ENCODE data around the gene DST.
A peak's percentile ranks its signal among the peaks of the same experiment; 100 is the strongest.

DST gene

DNA sequence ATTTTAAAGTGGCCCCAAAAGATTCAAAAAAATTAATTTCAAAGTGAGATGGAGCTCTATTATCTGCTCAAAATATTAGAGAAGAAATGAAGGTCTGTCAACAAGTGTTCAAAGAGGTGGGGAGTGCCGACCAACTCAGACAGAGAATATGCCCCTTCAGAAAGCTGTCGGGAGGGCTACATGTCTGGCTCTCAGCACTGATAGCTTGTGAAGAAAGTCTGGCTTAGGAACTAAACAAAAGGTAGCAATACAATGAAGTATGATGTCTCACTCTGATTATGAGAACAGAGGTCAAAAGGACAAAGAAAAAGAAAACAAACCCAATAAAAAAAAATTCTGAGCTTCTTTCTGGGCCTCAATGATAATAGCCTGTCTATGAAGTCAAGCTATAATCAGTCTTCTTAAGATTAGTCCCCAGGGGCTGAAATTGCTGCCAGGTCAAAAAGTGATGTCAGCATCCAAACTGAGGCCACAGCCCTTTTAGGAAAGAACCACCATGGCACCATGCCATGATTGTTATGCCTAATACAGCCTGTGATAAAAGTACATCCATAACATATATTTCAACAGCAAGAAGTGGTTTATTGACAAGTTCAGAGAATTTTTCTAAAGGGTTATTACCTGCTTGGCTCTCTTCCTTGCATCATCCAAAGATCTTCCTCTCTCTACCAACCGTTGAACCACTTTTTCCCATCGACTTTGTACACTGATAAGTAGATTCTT, 150.9 kb downstream of the DST start:
- no peak for DNase-seq (ENCODE audit: low spot score)
- CTCF ChIA-PET: interaction anchor here (0.5 to 1.5 kb wide), 3 partner anchors 10 to 122 kb away, joined by 3 to 7 read pairs (median 3); no protein-coding TSS in a partner anchor
- no peak overlapping the region for H3K27ac ChIP-seq
- TF ChIP-seq, protein P1, sequence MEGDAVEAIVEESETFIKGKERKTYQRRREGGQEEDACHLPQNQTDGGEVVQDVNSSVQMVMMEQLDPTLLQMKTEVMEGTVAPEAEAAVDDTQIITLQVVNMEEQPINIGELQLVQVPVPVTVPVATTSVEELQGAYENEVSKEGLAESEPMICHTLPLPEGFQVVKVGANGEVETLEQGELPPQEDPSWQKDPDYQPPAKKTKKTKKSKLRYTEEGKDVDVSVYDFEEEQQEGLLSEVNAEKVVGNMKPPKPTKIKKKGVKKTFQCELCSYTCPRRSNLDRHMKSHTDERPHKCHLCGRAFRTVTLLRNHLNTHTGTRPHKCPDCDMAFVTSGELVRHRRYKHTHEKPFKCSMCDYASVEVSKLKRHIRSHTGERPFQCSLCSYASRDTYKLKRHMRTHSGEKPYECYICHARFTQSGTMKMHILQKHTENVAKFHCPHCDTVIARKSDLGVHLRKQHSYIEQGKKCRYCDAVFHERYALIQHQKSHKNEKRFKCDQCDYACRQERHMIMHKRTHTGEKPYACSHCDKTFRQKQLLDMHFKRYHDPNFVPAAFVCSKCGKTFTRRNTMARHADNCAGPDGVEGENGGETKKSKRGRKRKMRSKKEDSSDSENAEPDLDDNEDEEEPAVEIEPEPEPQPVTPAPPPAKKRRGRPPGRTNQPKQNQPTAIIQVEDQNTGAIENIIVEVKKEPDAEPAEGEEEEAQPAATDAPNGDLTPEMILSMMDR (conservative IDR thresholded peaks at IDR 0.05; ENCODE audit: low read depth): no peak
- POLR2A ChIA-PET (ENCODE audit: low non-redundant PET): no interaction called here

DNA sequence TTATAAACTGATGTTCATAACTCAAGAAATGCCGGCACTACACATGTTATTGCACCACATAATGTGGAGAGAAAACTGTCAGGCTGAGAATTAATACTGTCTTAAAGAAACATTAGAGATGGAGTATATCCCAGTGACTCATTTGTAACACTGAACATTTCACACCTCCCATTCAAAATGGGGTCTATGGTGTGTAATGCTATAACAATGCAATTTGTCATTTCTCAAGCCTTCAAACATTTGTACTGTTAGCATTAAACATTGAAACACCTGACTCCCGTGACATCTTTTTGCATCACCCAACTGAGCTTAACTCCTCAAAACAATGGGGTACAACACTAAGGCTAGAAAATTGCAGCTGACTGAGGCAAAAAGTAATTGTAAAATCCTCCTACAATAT, 151.7 kb downstream of the DST start:
- DNase-seq (ENCODE audit: low spot score): peak; percentile 20
- CTCF ChIA-PET: interaction anchor here (0.5 to 1.3 kb wide), 2 partner anchors 11 to 102 kb away, joined by 3 to 4 read pairs; no protein-coding TSS in a partner anchor
- TF ChIP-seq, protein P1 (conservative IDR thresholded peaks at IDR 0.05; ENCODE audit: low read depth): no peak
- no peak overlapping the region for H3K27ac ChIP-seq
- POLR2A ChIA-PET (ENCODE audit: low non-redundant PET): no interaction called here

DNA sequence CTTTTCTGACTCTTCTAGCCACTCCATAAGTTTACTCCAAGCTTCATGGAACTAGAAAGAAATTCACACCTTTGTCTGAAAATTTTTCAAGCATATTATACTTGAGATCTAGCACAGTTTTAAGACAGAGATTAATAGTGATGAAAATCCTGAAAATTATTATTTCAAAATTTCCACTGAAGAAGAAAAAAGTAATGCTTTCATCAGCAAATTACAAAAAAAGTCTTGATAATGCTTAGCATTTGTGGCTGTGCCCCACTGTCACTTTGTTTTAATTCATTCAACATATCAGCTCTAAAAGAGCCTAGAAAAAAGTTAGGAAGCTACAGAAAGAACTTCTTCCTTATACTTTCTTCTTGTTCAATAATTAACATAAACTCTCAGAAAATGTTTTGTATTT, 153.1 kb downstream of the DST start:
- ChIA-PET CTCF (interaction anchor here (0.6 to 0.7 kb wide), 2 partner anchors 31 to 379 kb away, joined by 4 to 5 read pairs; no protein-coding TSS in a partner anchor), POLR2A (ENCODE audit: low non-redundant PET) (no interaction called here)
- no peak for DNase-seq (ENCODE audit: low spot score)
- TF ChIP-seq, protein P1 (conservative IDR thresholded peaks at IDR 0.05; ENCODE audit: low read depth): no peak
- H3K27ac ChIP-seq: no peak overlapping the region

DNA sequence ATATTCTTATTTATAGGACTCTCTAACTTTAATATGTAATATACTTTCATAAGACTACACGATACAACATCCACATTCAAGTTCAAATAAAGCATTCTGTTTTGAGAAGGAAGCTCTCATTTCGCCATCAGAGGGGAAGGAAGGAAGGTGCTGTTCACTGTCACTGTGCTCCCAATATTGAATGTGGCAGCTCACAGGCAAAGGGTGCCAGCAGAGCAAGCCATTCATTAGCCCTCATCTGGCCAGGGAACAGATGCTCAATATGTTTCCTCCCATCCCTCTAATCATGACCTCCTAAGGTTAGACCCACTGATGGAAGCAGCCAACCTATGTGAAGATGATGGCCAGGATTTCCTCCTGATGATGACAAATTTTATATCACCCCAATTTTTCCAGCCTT, 154.4 kb downstream of the DST start:
- ChIA-PET POLR2A (ENCODE audit: low non-redundant PET) (no interaction called here), CTCF (interaction anchor here (0.6 kb wide), 1 partner anchor 90 kb away, joined by 3 read pairs; no protein-coding TSS in a partner anchor)
- H3K27ac ChIP-seq: no peak overlapping the region
- no peak for DNase-seq (ENCODE audit: low spot score)
- TF ChIP-seq, protein P1 (conservative IDR thresholded peaks at IDR 0.05; ENCODE audit: low read depth): no peak

DNA sequence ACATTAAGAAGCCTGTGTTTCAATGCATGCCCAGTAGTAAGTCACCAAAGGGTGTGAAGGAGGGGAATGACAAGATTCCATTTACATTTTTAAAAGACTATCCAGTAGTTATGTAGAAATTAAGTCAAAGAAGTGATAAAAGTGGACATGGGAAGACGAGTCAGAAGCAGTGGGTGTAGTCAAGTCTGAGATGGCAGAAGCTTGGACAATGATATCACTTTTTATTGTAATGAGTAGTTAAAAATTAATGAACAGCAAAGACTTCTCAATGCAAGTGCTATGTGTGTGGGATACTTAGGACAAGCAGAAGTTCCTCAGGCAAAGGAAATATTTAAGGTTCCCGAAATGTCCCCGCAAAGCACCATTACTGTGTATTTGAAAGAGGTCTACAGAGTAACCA, 156.0 kb downstream of the DST start:
- DNase-seq (ENCODE audit: low spot score): no peak
- CTCF ChIA-PET: no interaction called here
- H3K27ac ChIP-seq: no peak overlapping the region
- TF ChIP-seq, protein P1 (conservative IDR thresholded peaks at IDR 0.05; ENCODE audit: low read depth): no peak
- POLR2A ChIA-PET (ENCODE audit: low non-redundant PET): no interaction called here

DNA sequence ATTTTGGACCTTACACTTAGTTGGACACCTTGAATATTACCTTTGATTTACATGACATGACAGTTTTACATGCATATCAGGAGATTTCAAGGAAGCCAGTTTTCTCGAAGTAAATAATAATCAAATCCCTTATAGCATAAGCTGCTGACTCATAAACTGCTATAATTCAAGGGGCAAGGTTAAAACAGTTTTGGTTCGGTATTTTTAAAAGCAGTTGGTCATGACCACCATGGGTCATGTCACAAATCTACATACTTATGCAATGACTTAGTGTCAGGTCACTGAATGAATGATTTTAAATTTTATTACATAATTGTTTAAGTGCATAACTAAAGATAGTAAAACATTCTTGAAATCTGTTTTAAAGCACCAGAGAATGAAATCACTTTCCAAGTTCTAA, 158.0 kb downstream of the DST start:
- H3K27ac ChIP-seq: no peak overlapping the region
- no peak for DNase-seq (ENCODE audit: low spot score)
- CTCF ChIA-PET: no interaction called here
- TF ChIP-seq, protein P1 (conservative IDR thresholded peaks at IDR 0.05; ENCODE audit: low read depth): no peak
- POLR2A ChIA-PET (ENCODE audit: low non-redundant PET): no interaction called here
